Activated T-helper 17 cell treated with anti-CD3 and anti-CD28 coated beads, Interleukin-2, amount 50 U/mL, for 72 hours (primary cell): ENCODE measurements around the gene FLNB. TPM values are rescaled to one million over a fixed set of nuclear protein-coding genes. Genes with fewer than 3 reads are reported as not detected.
A peak's percentile ranks its signal among the peaks of the same experiment; 100 is the strongest.

Experiments
- ATAC-seq: fragments of 150-1000 bp; cut with Tn5 transposase; replicated peaks from 2 replicates; pipeline ENCODE4 v1.10.0; 2021; ENCODE audit warnings: mild to moderate bottlenecking, moderate library complexity
- H3K27ac Mint-ChIP-seq: one replicate; pipeline ENCODE4 v1.8.0; 2022; ENCODE audit warnings: mixed read lengths
- H3K27me3 Mint-ChIP-seq: one replicate; pipeline ENCODE4 v1.8.0; 2022; ENCODE audit warnings: mixed read lengths
- H3K36me3 Mint-ChIP-seq: one replicate; pipeline ENCODE4 v1.8.0; 2022; ENCODE audit warnings: low read depth, mild to moderate bottlenecking, mixed read lengths
- H3K4me1 Mint-ChIP-seq: one replicate; pipeline ENCODE4 v1.8.0; 2022; ENCODE audit warnings: mixed read lengths
- H3K4me3 Mint-ChIP-seq: one replicate; pipeline ENCODE4 v1.8.0; 2022; ENCODE audit warnings: mild to moderate bottlenecking, mixed read lengths
- H3K9me3 Mint-ChIP-seq: one replicate; pipeline ENCODE4 v1.8.0; 2022; ENCODE audit warnings: mixed read lengths
- total RNA-seq, 2 donors: library from RNA; stranded (reverse); gene quantifications; one replicate each; pipeline ENCODE4 v1.2.3, GENCODE V29; 2022

FLNB gene
- total RNA-seq, 2 donors from 2014 or later: 22.5 to 23.6 TPM

DNA sequence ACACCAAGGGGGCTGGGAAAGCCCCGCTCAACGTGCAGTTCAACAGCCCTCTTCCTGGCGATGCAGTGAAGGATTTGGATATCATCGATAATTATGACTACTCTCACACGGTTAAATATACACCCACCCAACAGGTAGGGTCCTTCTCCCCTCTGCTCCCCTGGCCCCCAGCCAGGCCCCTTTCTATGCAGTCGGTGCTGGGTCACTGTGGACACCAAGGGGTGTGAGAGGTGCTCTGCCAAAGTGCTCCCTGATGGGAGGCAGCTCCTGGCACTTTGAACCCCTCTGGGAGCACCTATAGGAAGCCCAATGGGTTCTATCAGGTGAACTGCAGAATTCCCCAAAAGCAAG is 103.9 kb downstream of the FLNB start:
- H3K27me3 Mint-ChIP-seq: no peaks in the 10 kb centered on the region
- ATAC-seq: no peak
- H3K9me3 Mint-ChIP-seq: no peaks in the 10 kb centered on the region
- H3K4me3 Mint-ChIP-seq: no peak overlapping the region
- H3K36me3 Mint-ChIP-seq: peaks cover 64% of the 10 kb centered on the region
- peaks cover 21% of the 10 kb centered on the region for H3K4me1 Mint-ChIP-seq
- no peak overlapping the region for H3K27ac Mint-ChIP-seq

DNA sequence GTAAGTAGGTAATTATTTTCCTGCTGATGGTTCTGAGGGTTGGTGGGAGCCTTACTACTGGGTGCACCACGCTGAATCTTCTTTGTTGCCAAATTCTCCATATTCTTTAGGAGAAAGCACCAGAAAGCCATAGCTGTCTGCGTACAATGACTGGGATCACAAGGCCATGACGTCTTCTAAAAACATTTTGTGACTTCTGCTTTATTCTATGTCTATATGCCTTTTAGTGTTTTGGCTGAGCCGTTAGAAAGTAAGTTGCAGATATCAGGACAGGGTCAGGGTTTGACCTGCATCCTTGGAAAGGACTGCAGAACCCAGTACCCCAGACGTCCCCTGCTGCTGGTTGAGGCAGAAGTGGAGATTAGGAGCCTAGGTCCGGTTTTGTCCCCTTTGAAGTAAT is 107.0 kb downstream of the FLNB start:
- no peak for ATAC-seq
- Mint-ChIP-seq H3K36me3 (peaks cover 39% of the 10 kb centered on the region), H3K9me3 (no peaks in the 10 kb centered on the region), H3K4me3 (no peak overlapping the region), H3K27me3 (no peaks in the 10 kb centered on the region), H3K27ac (no peak overlapping the region), H3K4me1 (peaks cover 21% of the 10 kb centered on the region)

DNA sequence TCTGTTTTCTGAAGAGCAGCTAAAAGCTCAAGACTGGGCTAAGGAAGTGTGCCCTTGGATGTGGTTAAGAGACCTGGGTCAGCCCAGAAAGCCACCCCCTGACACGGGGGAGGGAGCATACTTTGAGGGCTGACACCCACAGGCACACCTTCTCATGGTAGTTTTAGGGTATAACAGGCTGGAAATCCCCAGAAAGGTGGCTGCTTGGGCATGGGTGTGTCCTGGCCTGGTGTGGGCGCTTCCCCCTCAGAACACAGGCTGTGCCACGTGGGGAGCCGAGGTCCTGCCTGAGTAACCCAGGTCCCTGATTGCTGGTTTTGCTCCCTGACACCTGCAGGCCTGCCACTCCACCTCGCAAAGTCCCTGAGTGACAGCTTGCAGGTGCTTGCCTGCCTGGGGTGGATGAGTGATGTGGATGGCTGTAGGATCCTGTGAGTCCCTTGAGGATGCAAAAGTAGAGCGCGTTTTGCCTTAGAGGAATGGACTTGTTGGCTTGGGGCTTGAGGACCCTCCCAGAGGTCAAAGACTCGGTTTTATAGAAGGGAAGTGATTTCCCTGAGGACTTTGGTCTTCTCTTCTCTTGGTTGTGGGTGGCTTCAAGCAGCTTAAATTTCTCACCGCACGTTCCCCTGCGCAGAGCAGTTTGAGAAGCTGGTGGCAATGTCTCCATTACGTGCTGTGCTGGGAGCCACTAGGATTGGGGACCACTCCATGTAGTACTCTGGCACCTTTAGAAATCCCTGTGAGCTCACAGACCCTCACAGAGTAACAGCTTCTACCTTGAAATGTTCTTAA is 108.1 kb downstream of the FLNB start:
- H3K27me3 Mint-ChIP-seq: no peaks in the 10 kb centered on the region

DNA sequence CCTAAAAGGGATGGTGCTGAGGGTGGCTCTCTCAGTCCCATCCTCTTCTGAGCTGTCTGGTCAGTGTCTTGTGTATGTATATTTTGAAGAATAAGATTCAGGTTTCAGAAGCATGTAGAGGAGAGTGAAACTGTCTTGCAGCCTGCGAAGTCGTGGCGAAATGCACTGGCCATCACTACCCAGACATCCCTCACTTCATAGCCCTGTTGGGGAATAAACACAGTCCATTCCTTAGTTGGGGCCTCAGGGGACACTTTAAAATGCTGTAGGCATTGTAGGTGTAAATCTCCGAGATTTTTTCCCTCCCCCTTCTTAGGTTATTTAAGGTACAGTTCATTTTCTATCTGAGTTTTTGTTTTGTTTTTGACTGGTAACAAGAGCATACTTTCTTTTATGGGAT is 108.8 kb downstream of the FLNB start:
- Mint-ChIP-seq H3K27me3 (no peaks in the 10 kb centered on the region), H3K4me1 (peaks cover 20% of the 10 kb centered on the region), H3K27ac (no peak overlapping the region), H3K9me3 (no peaks in the 10 kb centered on the region), H3K4me3 (no peak overlapping the region), H3K36me3 (peaks cover 25% of the 10 kb centered on the region)
- ATAC-seq: no peak

More for the DNA sequence above, 108.1 kb downstream of the FLNB start:
- peak; percentile 71 for ATAC-seq
- Mint-ChIP-seq H3K4me1 (peaks cover 21% of the 10 kb centered on the region), H3K27ac (peak overlapping the region; percentile 69), H3K9me3 (no peaks in the 10 kb centered on the region), H3K36me3 (peaks cover 31% of the 10 kb centered on the region), H3K4me3 (peak overlapping the region; percentile 33)

DNA sequence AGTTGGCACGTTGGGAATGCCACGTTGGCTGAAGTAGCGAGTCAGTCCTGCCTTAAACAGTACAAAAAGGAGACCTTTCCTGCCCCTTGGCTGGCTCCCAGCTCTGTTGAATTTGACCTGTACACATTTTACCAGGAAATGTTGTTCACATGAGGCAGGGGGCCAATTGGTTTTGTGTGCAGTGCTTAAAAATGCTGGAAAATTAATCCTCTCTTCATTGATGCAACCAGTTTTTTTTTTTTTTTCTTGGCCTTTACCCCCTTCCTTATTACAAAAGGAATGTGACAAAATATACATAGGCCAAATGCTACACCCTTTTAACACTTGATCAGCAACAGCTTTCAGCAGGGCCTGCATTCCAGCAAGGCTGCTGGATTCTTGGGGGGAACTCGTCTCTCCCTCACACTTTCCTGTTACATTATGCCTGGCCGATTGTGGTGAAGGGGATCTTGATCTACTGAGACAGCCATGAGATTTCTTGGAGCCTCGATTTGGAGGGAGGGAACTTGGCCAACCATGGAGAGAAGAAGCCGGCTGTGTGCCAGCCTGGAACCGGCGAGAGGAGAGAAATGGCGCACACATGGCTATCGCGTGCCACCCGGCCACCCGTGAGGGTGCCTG is 109.4 kb downstream of the FLNB start:
- ATAC-seq: no peak
- Mint-ChIP-seq H3K4me1 (peaks cover 13% of the 10 kb centered on the region), H3K27me3 (no peaks in the 10 kb centered on the region), H3K27ac (no peak overlapping the region), H3K9me3 (no peaks in the 10 kb centered on the region), H3K4me3 (no peak overlapping the region), H3K36me3 (peaks cover 23% of the 10 kb centered on the region)

DNA sequence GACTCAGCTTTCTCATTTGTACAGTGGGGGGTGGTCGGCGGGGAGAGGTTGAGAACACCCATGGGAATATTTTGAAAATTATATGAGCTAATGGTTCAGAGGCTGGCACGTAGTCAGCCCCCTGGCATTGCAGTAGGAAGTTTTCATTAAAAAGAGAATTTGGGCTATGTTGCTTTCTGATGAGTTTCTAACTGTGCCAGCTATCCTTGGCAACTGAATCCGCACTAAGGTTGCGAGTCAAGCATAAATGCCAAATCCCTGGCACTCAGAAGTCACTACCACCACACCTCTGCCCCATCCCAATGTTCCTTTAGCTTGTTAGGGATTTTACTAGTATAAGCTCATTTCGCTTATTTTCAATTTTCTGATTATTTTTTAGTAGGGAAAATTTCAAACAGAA is 111.0 kb downstream of the FLNB start:
- no peaks in the 10 kb centered on the region for H3K27me3 Mint-ChIP-seq
- no peak overlapping the region for H3K4me3 Mint-ChIP-seq
- ATAC-seq: no peak
- peaks cover 24% of the 10 kb centered on the region for H3K36me3 Mint-ChIP-seq
- no peak overlapping the region for H3K27ac Mint-ChIP-seq
- H3K9me3 Mint-ChIP-seq: no peaks in the 10 kb centered on the region
- peaks cover 12% of the 10 kb centered on the region for H3K4me1 Mint-ChIP-seq

DNA sequence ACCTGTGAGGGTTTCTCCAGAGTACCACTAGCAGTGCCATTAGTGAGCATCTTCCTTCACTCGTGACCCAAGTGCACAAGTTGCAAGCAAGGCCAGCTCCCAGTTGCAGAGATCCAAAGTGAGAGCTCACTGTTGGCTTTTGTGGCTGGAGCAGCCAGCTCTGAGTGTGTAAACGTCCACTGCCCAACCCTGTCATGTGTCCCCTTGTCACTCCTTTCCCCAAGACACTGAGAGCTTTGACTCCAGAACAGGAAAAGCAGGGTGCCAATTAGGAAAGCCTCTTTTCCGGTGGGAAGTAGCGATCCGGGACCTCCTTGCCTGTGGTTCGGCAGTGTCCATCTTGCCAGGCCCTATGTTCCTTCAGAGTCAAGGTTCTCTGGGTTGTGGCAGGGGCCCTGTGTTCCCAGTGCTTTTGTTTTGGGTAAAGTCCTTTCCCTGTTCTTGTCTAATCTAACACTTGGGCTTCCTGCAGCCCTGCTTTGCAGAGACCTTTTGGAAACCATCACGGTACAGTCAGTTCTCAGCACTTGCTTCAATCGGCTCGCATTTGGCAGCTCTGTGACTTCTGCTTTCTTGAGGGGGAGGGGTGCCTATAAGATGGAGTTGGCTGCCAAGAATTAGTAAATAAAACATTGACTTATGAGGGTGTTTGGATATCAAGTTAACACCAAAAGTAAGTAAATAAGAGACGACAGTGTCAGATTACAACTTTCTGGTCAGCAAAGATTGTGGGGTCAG is 112.0 kb downstream of the FLNB start:
- Mint-ChIP-seq H3K4me3 (no peak overlapping the region), H3K9me3 (no peaks in the 10 kb centered on the region), H3K27ac (no peak overlapping the region), H3K4me1 (peaks cover 9% of the 10 kb centered on the region), H3K27me3 (no peaks in the 10 kb centered on the region), H3K36me3 (peaks cover 35% of the 10 kb centered on the region)
- no peak for ATAC-seq

DNA sequence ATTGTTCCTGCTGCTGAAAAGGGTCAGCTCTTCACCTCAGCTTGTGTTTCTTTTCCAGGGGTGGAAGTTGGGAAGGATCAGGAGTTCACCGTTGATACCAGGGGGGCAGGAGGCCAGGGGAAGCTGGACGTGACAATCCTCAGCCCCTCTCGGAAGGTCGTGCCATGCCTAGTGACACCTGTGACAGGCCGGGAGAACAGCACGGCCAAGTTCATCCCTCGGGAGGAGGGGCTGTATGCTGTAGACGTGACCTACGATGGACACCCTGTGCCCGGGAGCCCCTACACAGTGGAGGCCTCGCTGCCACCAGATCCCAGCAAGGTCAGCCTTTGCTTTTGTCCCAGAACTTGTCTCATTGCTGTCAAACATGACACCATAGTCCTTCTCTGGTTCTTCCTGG is 113.0 kb downstream of the FLNB start:
- H3K36me3 Mint-ChIP-seq: peaks cover 43% of the 10 kb centered on the region
- H3K4me3 Mint-ChIP-seq: no peak overlapping the region
- peaks cover under 1% of the 10 kb centered on the region for H3K4me1 Mint-ChIP-seq
- no peak overlapping the region for H3K27ac Mint-ChIP-seq
- ATAC-seq: no peak
- no peaks in the 10 kb centered on the region for H3K27me3 Mint-ChIP-seq
- no peaks in the 10 kb centered on the region for H3K9me3 Mint-ChIP-seq

DNA sequence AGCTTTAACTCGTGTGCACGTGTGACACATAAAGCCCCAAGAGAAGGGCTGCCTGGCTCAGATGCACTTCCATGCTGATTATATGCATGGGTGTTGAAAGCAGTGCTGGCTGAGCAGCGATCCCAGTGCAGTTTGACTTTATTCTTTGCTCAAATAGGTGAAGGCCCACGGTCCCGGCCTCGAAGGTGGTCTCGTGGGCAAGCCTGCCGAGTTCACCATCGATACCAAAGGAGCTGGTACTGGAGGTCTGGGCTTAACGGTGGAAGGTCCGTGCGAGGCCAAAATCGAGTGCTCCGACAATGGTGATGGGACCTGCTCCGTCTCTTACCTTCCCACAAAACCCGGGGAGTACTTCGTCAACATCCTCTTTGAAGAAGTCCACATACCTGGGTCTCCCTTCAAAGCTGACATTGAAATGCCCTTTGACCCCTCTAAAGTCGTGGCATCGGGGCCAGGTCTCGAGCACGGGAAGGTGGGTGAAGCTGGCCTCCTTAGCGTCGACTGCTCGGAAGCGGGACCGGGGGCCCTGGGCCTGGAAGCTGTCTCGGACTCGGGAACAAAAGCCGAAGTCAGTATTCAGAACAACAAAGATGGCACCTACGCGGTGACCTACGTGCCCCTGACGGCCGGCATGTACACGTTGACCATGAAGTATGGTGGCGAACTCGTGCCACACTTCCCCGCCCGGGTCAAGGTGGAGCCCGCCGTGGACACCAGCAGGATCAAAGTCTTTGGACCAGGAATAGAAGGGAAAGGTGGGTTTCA is 114.9 kb downstream of the FLNB start:
- no peaks in the 10 kb centered on the region for H3K4me1 Mint-ChIP-seq
- H3K36me3 Mint-ChIP-seq: peaks cover 63% of the 10 kb centered on the region
- H3K9me3 Mint-ChIP-seq: no peaks in the 10 kb centered on the region
- H3K4me3 Mint-ChIP-seq: no peak overlapping the region
- H3K27me3 Mint-ChIP-seq: no peaks in the 10 kb centered on the region
- no peak overlapping the region for H3K27ac Mint-ChIP-seq
- no peak for ATAC-seq

DNA sequence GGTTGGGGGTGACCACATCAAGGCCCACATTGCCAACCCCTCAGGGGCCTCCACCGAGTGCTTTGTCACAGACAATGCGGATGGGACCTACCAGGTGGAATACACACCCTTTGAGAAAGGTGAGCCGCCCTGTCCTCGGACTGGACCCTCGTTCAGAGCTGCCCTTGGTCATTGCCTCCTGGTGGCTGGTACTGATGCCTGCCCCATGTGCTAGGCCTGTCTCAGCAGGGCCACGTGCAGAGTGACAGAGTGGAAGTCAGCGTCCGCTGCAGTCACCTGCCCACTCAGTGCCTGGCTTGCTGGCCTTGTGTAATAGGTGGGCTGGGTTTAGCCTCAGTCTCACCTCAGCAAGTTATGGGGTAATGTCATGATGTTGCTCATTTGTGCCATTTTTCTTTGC is 116.2 kb downstream of the FLNB start:
- Mint-ChIP-seq H3K27me3 (no peaks in the 10 kb centered on the region), H3K4me1 (peaks cover 8% of the 10 kb centered on the region), H3K9me3 (no peaks in the 10 kb centered on the region), H3K27ac (no peak overlapping the region), H3K36me3 (peaks cover 68% of the 10 kb centered on the region), H3K4me3 (no peak overlapping the region)
- no peak for ATAC-seq

DNA sequence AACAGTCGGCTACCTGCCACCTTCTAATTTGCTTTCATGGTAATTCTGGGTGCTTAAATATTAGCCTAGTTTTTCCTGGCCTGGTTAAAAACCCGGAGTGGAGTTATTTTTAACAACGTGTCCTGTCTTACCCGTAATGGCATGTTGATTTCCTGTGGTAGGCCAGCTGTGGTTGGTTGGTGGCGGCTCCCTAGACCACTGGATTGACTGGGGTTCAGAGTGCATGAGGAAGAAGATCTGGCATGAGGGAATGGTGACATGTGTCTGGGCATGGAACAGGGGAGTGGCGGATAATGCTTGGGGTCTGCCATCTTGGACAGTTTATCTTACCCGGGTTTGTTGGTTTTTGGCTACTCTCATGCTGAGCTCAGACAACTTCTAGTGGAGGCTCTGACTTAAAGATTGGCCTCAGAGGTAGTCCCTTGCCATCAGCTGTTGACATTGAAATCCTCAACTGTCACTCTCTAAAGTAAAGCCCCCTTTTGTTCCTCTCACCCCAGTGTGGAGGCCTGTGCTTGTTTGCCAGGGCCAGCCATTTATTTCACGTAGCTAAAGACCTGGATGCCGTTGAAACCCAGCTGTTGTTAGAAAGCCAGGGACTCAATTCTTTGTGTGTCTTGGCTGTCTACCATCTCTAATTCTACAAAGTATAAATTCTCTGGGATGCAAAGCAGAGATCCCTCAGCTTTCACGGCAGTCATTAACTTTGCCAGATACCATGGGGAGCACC is 121.0 kb downstream of the FLNB start:
- peaks cover 8% of the 10 kb centered on the region for H3K4me1 Mint-ChIP-seq
- ATAC-seq: no peak
- no peak overlapping the region for H3K27ac Mint-ChIP-seq
- H3K27me3 Mint-ChIP-seq: no peaks in the 10 kb centered on the region
- H3K4me3 Mint-ChIP-seq: no peak overlapping the region
- no peaks in the 10 kb centered on the region for H3K9me3 Mint-ChIP-seq
- peaks cover 61% of the 10 kb centered on the region for H3K36me3 Mint-ChIP-seq

DNA sequence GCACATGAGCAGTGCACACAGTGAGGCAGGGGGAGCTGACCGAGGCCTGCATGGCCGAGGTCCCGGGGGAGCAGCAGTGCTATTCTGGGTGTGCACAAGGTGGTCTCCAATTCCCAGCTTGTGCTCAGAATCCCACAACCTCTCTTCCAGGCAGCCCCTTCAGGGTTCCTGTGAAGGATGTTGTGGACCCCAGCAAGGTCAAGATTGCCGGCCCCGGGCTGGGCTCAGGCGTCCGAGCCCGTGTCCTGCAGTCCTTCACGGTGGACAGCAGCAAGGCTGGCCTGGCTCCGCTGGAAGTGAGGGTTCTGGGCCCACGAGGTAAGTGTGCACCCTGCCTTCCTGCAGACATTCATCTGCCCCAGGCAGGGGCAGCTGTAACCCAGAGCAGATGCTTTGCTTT is 122.4 kb downstream of the FLNB start:
- ATAC-seq: no peak
- H3K4me3 Mint-ChIP-seq: no peak overlapping the region
- H3K36me3 Mint-ChIP-seq: peaks cover 54% of the 10 kb centered on the region
- H3K9me3 Mint-ChIP-seq: no peaks in the 10 kb centered on the region
- H3K27me3 Mint-ChIP-seq: no peaks in the 10 kb centered on the region
- H3K4me1 Mint-ChIP-seq: peaks cover 8% of the 10 kb centered on the region
- no peak overlapping the region for H3K27ac Mint-ChIP-seq

DNA sequence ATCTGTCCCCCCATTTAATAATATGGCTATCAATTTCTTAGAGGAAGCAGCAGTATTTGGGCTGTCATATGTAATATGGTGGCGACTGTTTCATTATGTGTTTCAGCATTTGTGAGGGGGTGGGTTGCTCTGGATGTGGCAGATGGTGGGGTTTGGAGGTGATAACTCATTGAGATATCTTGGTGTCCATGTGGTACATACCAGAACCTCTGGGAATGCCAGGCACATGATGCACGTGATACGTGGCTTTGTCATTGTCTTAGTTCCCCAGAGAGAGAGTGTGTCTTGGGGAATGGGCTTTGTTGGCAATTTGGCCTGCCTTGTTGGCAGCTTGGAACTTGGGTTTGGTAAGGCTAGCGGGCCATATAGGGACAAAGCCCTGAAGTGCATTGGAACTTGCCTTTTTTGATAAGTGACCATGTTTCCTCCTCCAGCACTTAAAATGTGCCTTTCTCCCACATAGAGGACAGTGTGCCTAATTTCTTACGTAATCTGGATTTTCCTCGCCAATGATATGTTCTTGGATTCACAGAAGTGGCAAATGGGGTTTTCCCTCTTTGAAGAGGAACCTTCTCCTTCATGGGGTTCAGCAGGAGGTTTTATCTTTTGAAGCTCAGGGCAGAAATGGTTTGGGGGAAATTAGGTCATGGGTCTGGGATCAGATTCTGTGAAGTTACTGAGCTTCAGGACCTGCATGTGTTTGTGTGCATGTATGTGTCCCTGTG is 123.0 kb downstream of the FLNB start:
- H3K36me3 Mint-ChIP-seq: peaks cover 55% of the 10 kb centered on the region
- ATAC-seq: no peak
- no peaks in the 10 kb centered on the region for H3K9me3 Mint-ChIP-seq
- H3K27me3 Mint-ChIP-seq: no peaks in the 10 kb centered on the region
- H3K4me1 Mint-ChIP-seq: peaks cover 8% of the 10 kb centered on the region
- H3K4me3 Mint-ChIP-seq: no peak overlapping the region
- no peak overlapping the region for H3K27ac Mint-ChIP-seq
